Activated naive CD8-positive, alpha-beta T cell treated with anti-CD3 and anti-CD28 coated beads, Interleukin-2, amount 50 U/mL, for 16 hours (primary cell): ENCODE data around the gene TMSB4Y.

ENCODE experiments used
- DNase-seq: peaks from one replicate; pipeline ENCODE4 v3.0.0-alpha.2; 2020; ENCODE audit warnings: low read depth, low spot score

Gene TMSB4Y

DNA sequence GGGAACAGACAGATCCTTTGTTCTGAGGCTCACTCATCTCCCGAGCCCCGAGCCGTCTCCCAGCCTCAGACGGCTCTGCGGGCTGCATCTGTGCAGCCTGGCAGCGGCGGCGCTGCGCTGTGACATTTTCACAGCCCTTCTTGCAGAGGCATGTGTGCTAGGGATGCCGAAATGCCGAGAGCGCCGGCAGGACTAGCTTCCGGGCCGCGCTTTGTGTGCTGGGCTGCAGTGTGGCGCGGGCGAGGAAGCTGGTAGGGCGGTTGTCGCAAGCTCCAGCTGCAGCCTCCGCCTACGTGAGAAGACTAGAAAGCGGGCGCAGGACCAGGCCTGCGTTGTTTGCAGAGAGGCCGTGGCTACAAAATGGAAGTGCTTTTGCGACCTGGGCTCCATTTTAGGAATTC lies at the start of gene TMSB4Y:
Gene TMSB4Y (plus strand): TSS at position 332 of the 401 bp plus-strand sequence.
- peak; percentile 26 for DNase-seq

DNA sequence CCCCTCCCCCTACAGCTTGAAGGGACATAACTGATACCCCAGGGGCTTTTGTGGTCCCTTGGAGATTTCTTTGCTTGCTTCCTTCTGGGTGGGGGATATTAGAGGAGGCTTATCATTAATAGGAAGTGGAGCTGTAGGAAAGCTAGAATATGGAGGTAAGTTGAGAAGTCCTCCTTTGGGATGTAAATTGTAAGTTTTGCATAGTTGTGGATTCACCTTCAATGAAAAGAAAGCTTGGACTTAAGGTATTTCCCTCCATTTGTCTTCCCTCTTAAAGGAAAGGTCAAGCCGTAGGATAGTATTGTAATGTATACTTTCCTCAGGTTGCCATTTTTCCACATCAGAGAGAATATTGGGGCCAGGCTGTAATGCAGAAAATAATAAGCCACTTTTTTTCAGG lies 39.5 kb upstream of the TMSB4Y start:
- no peak for DNase-seq

DNA sequence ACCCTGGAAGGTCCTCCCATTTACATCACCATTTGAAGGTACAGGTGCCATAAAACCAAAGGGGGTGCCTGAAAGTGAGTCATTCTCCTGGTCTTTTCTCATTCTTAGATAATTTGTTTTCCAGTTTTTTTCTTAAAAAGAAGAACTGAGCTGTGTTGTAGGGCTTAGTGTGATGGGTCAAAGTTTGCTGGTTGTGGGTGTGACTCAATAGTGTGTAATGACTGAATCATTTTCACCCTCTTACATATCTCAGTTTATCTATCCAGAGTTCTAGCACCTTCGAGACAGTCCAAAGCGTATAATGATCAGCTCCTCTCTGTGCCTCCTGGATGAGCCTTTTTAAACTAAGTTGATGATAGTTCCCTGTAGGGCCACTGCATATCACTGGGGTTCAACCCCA lies 32.6 kb upstream of the TMSB4Y start:
- no peak for DNase-seq

DNA sequence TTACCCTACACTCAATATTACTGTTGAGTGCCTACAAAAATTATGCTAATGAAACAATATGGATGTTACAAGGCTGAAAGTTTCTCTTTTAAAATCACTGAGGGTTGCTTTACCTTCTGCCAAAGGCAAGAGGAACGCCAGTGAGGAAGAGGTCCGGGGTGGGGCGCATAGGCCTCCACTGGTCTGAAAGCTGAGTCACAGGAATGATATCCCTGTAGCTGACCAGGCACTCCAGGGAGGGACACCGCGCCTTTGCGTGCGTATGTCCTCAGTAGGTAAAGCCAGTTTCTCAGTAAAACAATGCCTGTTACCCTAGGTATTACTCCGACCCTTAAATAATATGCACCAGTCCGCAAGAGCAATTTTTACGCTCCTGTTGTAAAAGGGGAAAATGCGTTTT lies 1.4 kb upstream of the TMSB4Y start:
- no peak for DNase-seq

DNA sequence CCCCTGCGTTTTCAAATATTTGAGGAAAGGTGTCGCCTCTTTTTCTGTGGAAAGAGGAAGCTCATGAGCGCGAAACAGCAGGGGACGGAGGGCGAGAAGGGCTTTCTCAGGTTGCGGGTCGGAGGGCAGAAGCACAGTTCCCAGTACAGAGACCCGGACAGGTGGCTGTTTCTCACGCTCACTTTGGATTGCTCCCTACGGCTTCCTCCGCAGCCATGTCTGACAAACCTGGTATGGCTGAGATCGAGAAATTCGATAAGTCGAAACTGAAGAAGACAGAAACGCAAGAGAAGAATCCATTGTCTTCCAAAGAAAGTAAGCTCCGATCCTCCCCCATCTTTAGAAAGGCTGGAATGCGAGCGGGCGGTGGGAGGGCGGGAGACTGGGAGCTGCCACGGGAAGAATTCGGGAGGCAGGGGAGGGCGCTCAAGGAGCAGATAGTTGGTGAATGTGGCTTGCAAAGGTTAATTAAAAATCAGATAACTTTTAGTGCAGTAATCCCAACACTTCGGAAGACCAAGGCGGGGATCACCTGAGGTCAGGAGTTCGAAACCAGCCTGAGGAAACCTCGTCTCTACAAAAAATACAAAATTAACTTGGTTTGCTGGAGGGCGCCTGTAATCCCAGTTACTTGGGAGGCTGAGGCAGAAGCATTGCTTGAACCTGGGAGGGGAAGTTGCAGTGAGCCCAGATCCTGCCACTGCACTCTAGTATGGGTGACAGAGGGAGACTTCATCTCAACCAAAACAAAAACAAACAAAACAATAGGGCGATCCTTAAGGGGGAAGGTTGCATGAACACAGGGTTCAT lies 627 bp downstream of the TMSB4Y start:
- no peak for DNase-seq

DNA sequence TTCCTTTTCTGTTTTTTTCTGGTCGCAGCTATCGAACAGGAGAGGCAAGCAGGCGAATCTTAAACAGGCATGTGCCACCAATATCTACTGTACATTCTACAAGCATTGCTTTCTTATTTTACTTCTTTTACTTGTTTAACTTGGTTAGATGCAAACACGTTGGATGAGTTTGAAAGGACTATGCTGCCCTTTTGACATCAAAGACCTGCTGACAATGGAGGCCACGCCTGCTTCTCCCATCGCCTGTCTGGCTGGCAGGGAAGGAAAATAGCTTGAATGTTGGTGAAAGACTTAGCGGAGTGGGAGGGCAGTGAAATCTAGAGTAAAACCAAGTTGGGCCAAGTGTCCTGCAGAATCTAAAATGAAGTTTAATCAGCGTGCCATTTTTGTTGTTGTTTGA lies 1.5 kb downstream of the TMSB4Y start:
- DNase-seq, result no peak

DNA sequence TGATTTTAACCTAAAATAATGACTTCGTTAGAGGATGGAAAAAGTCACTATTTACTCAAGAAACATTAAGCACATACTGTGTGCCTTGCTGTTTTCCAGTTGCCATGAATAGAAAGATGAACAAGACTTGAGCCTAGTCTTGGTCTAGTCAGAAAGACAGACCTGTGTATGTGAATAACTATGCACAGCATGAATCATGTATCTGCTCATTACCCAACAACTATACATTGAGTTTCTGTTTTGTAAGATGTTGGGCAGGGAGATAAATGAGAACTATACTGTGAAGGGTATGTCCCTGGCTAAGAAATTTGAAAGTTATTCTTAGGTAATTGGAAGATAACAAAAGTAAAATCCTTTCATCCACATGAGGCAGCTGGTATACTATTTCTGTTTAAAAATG lies 4.3 kb downstream of the TMSB4Y start:
- DNase-seq, result no peak

DNA sequence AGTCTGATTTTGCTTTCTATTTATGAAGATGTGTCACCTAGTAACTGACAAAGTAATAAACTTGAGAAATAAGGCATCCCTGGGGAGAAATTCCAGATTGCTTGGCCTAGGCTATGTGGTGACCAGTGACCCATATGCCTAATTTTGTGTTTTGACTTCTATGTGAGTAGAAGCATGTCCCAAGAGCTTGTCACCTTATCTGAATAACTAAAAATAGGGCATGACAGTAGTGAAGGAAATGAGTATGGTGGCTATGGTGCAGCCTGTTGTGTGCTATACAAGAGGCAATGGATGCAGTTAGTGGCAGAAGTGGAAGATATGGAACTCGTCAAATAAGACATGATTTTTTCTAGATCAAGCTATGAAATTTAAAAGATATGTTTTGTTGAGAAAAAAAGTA lies 15.3 kb downstream of the TMSB4Y start:
- no peak for DNase-seq

DNA sequence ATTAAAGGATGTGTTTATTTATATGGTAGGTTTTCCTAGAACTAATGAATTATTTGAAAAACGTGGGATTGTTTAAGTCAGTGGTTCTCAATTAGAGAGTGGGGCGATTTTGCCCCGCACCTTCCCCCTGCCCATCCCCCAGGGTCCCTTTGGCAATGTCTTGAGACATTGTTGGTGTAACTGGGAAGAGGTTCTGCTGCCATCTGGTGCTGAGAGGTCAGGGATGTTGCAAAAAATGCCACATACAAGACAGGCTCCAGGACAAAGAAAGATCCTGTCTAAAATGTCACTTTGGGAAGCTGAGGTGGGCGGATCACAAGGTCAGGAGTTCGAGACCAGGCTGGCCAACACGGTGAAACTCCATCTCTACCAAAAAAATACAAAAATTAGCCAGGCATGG lies 25.8 kb downstream of the TMSB4Y start:
- DNase-seq, result no peak

DNA sequence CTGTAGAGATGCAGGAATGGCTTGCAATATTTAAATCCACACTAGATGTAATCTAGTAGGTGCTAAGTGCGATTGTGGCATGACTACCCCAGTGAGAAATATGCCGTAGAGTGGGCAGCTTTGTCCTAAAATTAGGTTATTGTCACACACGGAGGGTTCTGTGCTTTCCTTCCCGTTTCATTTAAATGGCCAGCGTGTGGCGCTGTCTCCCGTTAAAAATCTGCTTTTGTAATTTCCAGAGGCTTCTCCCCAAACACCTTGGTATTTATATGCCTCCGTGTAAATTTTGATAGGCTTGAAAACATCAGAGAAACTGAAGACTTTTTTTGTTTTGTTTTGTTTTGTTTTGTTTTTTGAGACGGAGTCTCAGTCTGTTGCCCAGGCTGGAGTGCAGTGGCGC lies 34.9 kb downstream of the TMSB4Y start:
- no peak for DNase-seq

DNA sequence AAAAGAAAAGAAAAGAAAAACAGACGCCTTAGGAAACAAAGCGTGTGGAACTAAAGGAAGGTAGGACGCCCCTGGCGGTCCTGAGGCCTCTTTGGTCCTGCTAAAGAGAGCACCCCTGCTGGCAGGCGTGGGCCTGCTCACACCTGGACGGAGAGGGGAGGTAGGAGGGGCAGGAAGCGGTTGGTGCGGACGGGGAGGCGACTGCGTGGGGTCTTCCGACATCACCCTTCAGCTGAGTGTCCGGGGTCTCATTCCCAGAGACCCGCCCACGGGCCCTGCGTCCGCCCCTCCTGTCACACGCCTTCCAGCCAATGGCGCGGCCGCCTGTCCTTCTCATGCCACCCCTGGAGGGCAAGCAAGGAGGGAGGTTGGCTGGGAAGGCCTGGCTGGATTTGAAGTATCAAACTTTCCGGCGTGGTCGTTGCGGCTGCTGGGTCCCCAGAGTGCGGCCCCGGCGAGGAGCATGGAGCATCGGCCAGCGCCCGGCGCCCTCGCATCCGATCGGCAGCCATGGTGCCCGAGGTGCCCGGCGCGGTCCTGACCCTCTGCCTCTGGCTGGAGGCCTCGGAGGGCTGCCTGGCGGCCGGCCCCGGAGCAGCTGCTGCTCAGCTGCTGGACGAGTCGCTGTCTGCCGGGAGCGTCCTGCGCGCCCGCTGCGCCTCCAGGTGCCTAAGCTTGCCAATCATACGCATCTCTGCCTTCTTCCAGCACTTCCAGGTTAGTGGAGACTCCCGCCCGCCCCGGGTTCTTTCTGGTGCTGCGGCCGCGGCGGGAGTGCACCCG lies 47.8 kb downstream of the TMSB4Y start:
- DNase-seq, result no peak

DNA sequence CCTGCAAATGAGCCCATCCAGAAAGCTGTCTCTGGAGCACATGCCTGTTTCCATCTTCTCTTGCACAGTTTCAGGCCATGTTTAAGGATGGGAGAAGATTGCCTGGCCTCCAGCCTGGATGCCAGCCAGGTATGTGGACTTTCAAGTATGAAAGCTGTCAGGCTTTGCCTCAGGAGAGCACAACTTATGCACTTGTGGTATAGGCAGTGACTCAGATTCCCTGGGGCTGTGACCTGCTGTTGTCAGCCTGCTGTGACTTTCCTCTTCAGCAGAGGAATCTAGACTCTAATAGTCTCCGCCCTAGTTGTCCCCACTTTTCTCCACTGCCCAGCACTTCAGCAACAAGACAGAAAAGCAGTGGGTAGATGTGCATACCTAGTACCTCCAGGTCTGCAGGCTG lies 51.0 kb downstream of the TMSB4Y start:
- no peak for DNase-seq
